Mesodermal cell (in vitro differentiated cells): ENCODE data around the gene MRTFA.
A peak's percentile ranks its signal among the peaks of the same experiment; 100 is the strongest.
"Not testable (repeated sequence)": the region's sequence is repeated elsewhere in the genome, so short reads cannot be mapped to it uniquely, and the experiment has no call there.

Experiments
- H3K27ac ChIP-seq: 2 replicates; pipeline ENCODE4 v1.7.0; 2013; ENCODE audit warnings: mild to moderate bottlenecking, low read depth, low read length, moderate library complexity; ENCODE audit not compliant: severe bottlenecking
- H3K36me3 ChIP-seq: 2 replicates; pipeline ENCODE4 v1.7.1; 2013; ENCODE audit warnings: mild to moderate bottlenecking, low read length, moderate library complexity; ENCODE audit not compliant: control insufficient read depth, insufficient read depth
- H3K4me1 ChIP-seq: one replicate; pipeline ENCODE4 v1.7.1; 2013; ENCODE audit warnings: mild to moderate bottlenecking, low read length; ENCODE audit not compliant: insufficient read depth, control insufficient read depth, poor library complexity, severe bottlenecking
- H3K4me3 ChIP-seq: 2 replicates; pipeline ENCODE4 v1.7.0; 2013; ENCODE audit warnings: low read length, control low read depth, mild to moderate bottlenecking; ENCODE audit not compliant: insufficient read depth, poor library complexity, severe bottlenecking; ENCODE audit errors: extremely low read depth
- H3K9me3 ChIP-seq: 2 replicates; pipeline ENCODE4 v1.7.1; 2013; ENCODE audit warnings: mild to moderate bottlenecking, low read length, moderate library complexity; ENCODE audit not compliant: control insufficient read depth
- WGBS, 2 experiments: methylation state at CpG; one replicate each; pipeline ENCODE4 v1.1.5; 2013; ENCODE audit warnings: missing lambda C conversion rate in 2 of 2; ENCODE audit not compliant: insufficient coverage in 2 of 2; 5-methylcytosine and 5-hydroxymethylcytosine counted together

MRTFA gene

DNA sequence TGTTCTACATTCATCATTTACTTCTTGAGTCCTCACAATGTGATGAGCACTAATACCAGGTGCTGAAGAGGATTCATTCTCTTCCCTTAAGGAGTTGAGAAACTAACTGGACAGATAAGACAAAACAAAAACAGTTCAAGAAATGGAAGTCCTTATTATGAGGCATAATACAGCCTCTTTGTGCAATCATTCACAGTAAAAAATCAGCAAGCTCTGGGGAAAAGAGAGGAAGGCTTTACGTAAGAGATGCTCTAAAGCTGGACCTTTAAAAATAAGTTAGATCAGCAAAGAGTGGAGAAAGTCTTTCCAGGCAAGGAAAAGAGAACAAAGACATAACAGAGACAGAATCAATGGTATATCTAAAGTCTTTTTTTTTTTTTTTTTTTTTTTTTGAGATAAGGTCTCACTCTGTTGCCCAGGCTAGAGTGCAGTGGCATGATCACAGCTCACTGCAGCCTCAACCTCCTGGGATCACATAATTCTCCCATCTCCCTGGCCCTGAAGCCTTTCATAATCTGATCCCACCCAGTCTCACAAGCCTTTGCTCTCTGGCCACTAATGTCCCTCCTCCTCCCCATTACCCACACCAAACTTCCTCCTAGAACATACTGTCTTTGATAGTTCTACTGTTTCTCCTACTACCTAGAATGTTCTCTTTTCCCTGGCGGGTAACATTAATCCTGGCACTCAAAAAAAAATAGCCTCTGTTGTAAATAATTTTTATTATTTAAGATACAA is 40.9 kb downstream of the MRTFA start:
- no CpG with 5 or more reads among the region's 2 CpGs for WGBS, 2 experiments
- no peaks in the 10 kb centered on the region for H3K9me3 ChIP-seq

GRCh38 chr22:40594924-40595323 is 41.6 kb downstream of the MRTFA start:
- H3K36me3 ChIP-seq: peaks cover 4% of the 10 kb centered on the region
- 100% methylated on average over 2 to 4 of the region's 8 CpGs for WGBS, 2 experiments
- no peak overlapping the region for H3K4me3 ChIP-seq
- no peak overlapping the region for H3K27ac ChIP-seq
- peaks cover 23% of the 10 kb centered on the region for H3K4me1 ChIP-seq
- no peaks in the 10 kb centered on the region for H3K9me3 ChIP-seq

More for the DNA sequence above, 40.9 kb downstream of the MRTFA start:
- H3K4me3 ChIP-seq: no peak overlapping the region
- H3K4me1 ChIP-seq: peaks cover 29% of the 10 kb centered on the region
- no peaks in the 10 kb centered on the region for H3K36me3 ChIP-seq
- no peak overlapping the region for H3K27ac ChIP-seq

GRCh38 chr22:40594346-40594745 is 42.2 kb downstream of the MRTFA start:
- no peak overlapping the region for H3K4me3 ChIP-seq
- peaks cover 21% of the 10 kb centered on the region for H3K4me1 ChIP-seq
- no peaks in the 10 kb centered on the region for H3K9me3 ChIP-seq
- H3K36me3 ChIP-seq: peaks cover 5% of the 10 kb centered on the region
- no peak overlapping the region for H3K27ac ChIP-seq
- WGBS, 2 experiments: 100% methylated on average over 1 of the region's 3 CpGs; no CpG with 5 or more reads in 1 of the 2 experiments

DNA sequence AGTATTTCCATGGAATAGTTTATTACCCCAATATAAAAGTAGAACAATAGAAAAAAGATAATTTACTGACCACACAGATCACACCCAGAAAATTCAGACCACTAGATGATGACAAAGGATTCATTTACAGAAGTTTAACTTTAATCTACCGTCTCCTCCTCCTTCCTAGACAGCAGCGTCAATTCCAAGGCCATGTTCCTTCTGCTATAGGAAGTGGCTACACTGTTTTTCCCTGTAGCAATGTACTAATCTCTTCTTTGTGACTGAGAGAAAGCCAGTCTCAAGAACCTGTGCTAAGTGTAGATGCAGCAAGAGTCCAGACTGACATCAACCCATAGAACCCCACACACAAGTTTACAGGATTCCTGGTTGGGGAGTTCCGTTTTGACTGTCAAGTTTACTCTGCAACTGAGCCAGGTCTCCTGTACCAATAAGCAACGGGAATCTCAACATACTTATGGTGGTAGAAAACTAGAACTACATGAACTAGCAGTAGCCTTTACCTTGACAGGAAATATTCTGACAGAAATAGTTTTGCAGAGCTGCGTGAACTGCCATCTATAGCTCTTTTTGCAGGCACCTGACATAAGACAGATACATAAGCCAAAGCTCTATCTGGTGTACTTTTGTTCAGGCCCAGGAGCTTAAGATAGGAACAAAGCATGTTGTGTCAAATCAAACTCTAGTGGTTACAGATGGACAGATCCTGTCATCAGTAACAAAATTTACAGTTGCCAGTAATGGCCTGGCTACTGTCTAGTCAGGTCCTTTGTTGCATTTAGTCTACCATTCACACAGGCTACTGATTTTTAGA is 42.9 kb downstream of the MRTFA start:
- Histone ChIP-seq H3K36me3 (peaks cover 5% of the 10 kb centered on the region), H3K4me3 (no peak overlapping the region), H3K4me1 (peaks cover 20% of the 10 kb centered on the region), H3K27ac (peak overlapping the region; percentile 26), H3K9me3 (no peaks in the 10 kb centered on the region)
- 98% methylated on average over 5 of the region's 5 CpGs; no CpG with 5 or more reads in 1 of the 2 experiments for WGBS, 2 experiments

DNA sequence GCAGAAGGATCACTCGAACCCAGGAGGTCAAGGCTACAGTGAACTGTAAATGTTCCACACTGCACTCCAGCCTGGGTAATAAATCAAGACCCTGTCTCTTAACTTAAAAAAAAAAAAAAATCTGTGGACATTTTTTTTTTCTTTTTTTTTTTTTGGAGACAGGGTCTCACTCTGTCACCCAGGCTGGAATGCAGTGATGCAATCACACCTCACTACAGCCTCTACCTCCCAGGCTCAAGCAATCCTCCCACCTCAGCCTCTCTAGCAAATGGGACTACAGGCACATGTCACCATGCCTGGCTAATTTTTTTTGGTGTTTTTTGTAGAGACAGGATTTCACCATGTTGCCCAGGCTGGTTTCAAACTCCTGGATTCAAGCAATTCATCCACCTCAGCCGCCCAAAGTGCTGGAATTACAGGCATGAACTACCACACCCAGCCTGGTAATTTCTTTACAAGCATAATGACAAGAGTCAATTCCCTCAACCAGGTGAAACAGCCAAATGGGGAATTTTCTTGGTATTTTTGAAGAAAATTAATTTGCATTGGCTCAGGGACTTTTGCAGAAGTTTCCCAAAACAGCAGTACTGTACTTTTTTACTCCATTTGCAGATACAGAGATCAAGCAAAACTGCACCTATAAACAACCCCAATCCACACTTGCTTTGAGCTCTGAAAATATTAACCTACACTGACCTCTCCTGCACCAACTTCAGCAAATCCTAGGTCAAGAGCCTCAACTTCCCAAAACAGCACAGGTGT is 44.0 kb downstream of the MRTFA start:
- Histone ChIP-seq H3K27ac (no peak overlapping the region), H3K4me1 (peaks cover 10% of the 10 kb centered on the region), H3K9me3 (no peaks in the 10 kb centered on the region), H3K4me3 (no peak overlapping the region), H3K36me3 (peaks cover 9% of the 10 kb centered on the region)
- 86 to 100% methylated on average over 1 to 2 of the region's 2 CpGs for WGBS, 2 experiments

DNA sequence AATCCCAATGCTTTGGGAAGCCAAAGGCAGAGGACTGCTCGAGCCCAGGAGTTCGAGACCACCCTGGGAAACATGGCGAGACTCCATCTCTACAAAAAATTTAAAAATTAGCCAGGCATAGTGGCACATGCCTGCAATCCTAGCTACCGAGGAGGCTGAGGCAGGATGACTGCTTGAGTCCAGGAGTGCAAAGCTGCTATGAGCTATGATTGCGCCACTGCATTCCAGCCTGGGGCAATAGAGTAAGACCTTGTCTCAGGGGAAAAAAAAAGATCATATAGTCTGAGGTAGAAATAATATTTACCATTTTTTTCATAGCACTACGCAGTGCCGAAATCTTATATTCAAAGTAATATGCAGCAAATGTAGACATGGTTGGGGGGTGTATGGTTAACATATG is 47.8 kb downstream of the MRTFA start:
- peaks cover 4% of the 10 kb centered on the region for H3K4me1 ChIP-seq
- H3K9me3 ChIP-seq: peaks cover 5% of the 10 kb centered on the region
- H3K4me3 ChIP-seq: no peak overlapping the region
- WGBS, 2 experiments: 90 to 93% methylated on average over 3 to 4 of the region's 7 CpGs
- H3K27ac ChIP-seq: no peak overlapping the region
- peaks cover 35% of the 10 kb centered on the region for H3K36me3 ChIP-seq

DNA sequence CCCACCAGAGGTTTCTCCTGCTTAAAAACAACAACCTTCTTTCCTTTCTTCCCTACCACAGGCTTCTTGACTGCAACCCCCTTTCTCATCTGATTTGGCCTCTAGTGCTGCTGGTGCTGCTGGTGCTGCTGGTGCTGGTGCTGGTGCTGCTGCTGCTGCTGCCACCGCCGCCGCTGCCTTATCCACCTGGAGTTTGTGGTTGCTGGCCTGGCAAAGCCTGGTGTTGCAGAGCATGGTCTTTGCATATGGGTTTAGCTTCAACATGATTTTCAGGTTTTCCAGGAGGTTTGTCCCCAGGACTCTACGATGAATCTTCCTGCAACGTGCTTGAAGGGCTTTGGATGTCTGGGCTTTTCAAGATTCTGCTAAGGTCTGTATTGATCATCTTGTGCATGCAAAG is 49.7 kb downstream of the MRTFA start:
- H3K4me1 ChIP-seq: no peaks in the 10 kb centered on the region
- WGBS, 2 experiments: 88 to 93% methylated on average over 5 of the region's 5 CpGs
- peaks cover 52% of the 10 kb centered on the region for H3K36me3 ChIP-seq
- no peak overlapping the region for H3K4me3 ChIP-seq
- peaks cover 9% of the 10 kb centered on the region for H3K9me3 ChIP-seq
- no peak overlapping the region for H3K27ac ChIP-seq

GRCh38 chr22:40585310-40585751 is 51.2 kb downstream of the MRTFA start:
- Histone ChIP-seq H3K4me1 (no peaks in the 10 kb centered on the region), H3K9me3 (peaks cover 9% of the 10 kb centered on the region), H3K36me3 (peaks cover 62% of the 10 kb centered on the region), H3K27ac (no peak overlapping the region), H3K4me3 (no peak overlapping the region)
- WGBS, 2 experiments: no CpG with 5 or more reads among the region's 1 CpG

DNA sequence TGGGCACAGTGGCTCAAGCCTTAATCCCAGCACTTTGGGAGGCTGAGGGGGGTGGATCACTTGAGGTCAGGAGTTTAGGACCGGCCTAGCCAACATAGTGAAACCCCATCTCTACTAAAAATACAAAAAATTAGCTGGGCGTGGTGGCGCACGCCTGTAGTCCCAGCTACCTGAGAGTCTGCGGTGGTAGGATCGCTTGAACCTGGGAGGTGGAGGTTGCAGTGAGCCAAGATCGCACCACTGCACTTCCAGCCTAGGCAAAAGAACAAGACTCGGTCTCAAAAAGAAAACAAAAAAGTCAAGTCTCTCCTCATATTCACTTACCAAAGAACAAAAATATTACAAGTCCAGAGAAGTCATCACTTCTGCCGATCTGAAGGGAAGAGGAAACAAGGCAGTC is 51.8 kb downstream of the MRTFA start:
- WGBS, 2 experiments: 85 to 92% methylated on average over 5 to 7 of the region's 9 CpGs
- not testable (repeated sequence) for H3K27ac ChIP-seq, H3K9me3 ChIP-seq, H3K4me3 ChIP-seq, H3K4me1 ChIP-seq
- H3K36me3 ChIP-seq: peaks cover 62% of the 10 kb centered on the region

DNA sequence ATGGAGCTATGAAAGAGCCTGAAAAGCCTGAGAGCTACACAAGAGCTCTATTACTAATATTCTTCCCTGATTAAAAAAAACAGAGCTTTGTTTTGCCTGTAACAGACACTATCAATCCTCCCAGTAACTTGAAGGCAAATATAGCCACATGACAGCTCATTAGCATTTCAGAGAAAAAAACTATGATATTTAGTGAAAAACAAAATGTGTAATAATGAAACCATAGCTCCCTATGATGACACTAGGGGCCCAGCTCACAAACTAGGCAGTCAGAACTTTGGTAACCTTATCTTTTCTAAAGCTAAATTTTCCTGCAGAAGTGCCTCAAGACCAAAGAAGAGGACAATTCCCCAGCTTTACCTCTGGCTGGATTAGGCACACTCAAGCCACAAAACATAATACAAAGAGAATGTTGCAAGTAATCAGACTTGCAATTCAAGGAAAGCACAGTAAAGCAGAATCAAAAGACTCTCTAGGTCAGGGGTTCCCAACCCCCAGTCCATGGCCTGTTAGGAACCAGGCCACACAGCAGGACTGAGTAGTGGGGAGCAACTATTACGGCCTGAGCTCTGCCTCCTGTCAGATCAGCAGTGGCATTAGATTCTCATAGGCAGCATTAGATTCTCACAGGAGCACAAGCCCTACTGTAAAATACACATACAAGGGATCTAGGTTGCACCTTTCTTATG is 53.3 kb downstream of the MRTFA start:
- peaks cover 59% of the 10 kb centered on the region for H3K36me3 ChIP-seq
- 89 to 100% methylated on average over 1 of the region's 1 CpG for WGBS, 2 experiments
- H3K4me1 ChIP-seq: no peaks in the 10 kb centered on the region
- no peak overlapping the region for H3K4me3 ChIP-seq
- no peak overlapping the region for H3K27ac ChIP-seq
- H3K9me3 ChIP-seq: peaks cover 9% of the 10 kb centered on the region
